H1 (cell line): Measurements from ENCODE around the gene SPATA33.

Experiments used
- ATF3 ChIP-seq: IDR thresholded peaks from 2 replicates; pipeline ENCODE4 v1.6.1; 2011; ENCODE audit warnings: low read depth, mild to moderate bottlenecking, low read length; ENCODE audit not compliant: insufficient read depth
- CTCF ChIP-seq, 3 experiments: IDR thresholded peaks; 1 replicate in 2 of 3; 2 replicates in 1 of 3; pipeline versions ENCODE4 v1.5.1 to v1.6.1; 2011; ENCODE audit warnings: low read length in 3 of 3, mild to moderate bottlenecking in 3 of 3, inconsistent platforms in 2 of 3, low read depth in 1 of 3, moderate library complexity in 1 of 3; ENCODE audit not compliant: insufficient read depth in 1 of 3; ENCODE audit errors: control extremely low read depth in 1 of 3
- EGR1 ChIP-seq: IDR thresholded peaks from 2 replicates; pipeline ENCODE4 v1.6.1; 2011; ENCODE audit warnings: low read depth, low read length, borderline replicate concordance
- EZH2 ChIP-seq: fragments of 200-600 bp; sonication (generic); IDR thresholded peaks from 2 replicates; pipeline ENCODE4 v1.7.1; 2012; ENCODE audit warnings: low read depth, mild to moderate bottlenecking, moderate library complexity, low read length, inconsistent platforms; ENCODE audit not compliant: severe bottlenecking
- MAFK ChIP-seq: IDR thresholded peaks from 2 replicates; pipeline ENCODE4 v1.6.1; 2012; ENCODE audit warnings: low read depth, mild to moderate bottlenecking, improper control_type of control experiment, low read length
- POLR2A ChIP-seq, 2 experiments: IDR thresholded peaks; 1 replicate in 1 of 2; 2 replicates in 1 of 2; pipeline ENCODE4 v1.6.1; 2011; ENCODE audit warnings: low read depth in 2 of 2, low read length in 2 of 2, mild to moderate bottlenecking in 2 of 2; ENCODE audit errors: control extremely low read depth in 1 of 2
- RXRA ChIP-seq: IDR thresholded peaks from 2 replicates; pipeline ENCODE4 v1.6.1; 2011; ENCODE audit warnings: low read depth, mild to moderate bottlenecking, low read length, moderate library complexity; ENCODE audit not compliant: insufficient read depth
- TBP ChIP-seq: IDR thresholded peaks from 2 replicates; pipeline ENCODE4 v1.6.1; 2011; ENCODE audit warnings: low read depth, low read length, improper control_type of control experiment

GRCh38 chr16:89700649-89701424 is 43.2 kb downstream of the SPATA33 start:
- TF ChIP-seq EZH2 (no peak), MAFK (no peak), ATF3 (no peak), POLR2A (IDR thresholded peaks at IDR 0.05; ENCODE audit: control extremely low read depth in 1 of 2, low read depth in 2 of 2, low read length in 2 of 2) (no peak; a peak in 1 of 3 replicates), EGR1 (no peak), CTCF (IDR thresholded peaks at IDR 0.05; ENCODE audit: control extremely low read depth in 1 of 3, insufficient read depth in 1 of 3, low read depth in 1 of 3, low read length in 3 of 3) (peak; percentile 46 to 66 (median 53)), TBP (no peak), RXRA (no peak)
